GM19395 (cell line): ENCODE data around the gene SSR3.

Experiments used
- ATAC-seq: cut with Tn5 transposase; IDR thresholded peaks from one replicate; pipeline ENCODE4 v1.9.1; 2021; ENCODE audit warnings: mild to moderate bottlenecking, moderate library complexity; ENCODE audit not compliant: unreplicated experiment

SSR3 gene

GRCh38 chr3:156539802-156540201 lies 15.1 kb downstream of the SSR3 start:
- no peak for ATAC-seq

- no peak for ATAC-seq
Observed at GRCh38 chr3:156539051-156539450, 15.9 kb downstream of the SSR3 start.

GRCh38 chr3:156536524-156537316 lies 18.2 kb downstream of the SSR3 start:
- ATAC-seq, result no peak

GRCh38 chr3:156535798-156536197 lies 19.1 kb downstream of the SSR3 start:
- no peak for ATAC-seq

GRCh38 chr3:156535162-156535627 lies 19.7 kb downstream of the SSR3 start:
- no peak for ATAC-seq

- no peak for ATAC-seq
Observed at GRCh38 chr3:156533205-156533604, 21.7 kb downstream of the SSR3 start.

- no peak for ATAC-seq
Observed at GRCh38 chr3:156532730-156533129, 22.2 kb downstream of the SSR3 start.

- no peak for ATAC-seq
Observed at GRCh38 chr3:156530980-156531379, 23.9 kb downstream of the SSR3 start.

- no peak for ATAC-seq
Observed at GRCh38 chr3:156527060-156527459, 27.9 kb downstream of the SSR3 start.

GRCh38 chr3:156525808-156526207 lies 29.1 kb downstream of the SSR3 start:
- no peak for ATAC-seq

GRCh38 chr3:156522673-156523072 lies 32.2 kb downstream of the SSR3 start:
- ATAC-seq, result no peak

- ATAC-seq, result peak; percentile 82
Observed at GRCh38 chr3:156519758-156520162, 35.2 kb downstream of the SSR3 start.

- no peak for ATAC-seq
Observed at GRCh38 chr3:156518726-156519125, 36.2 kb downstream of the SSR3 start.

- no peak for ATAC-seq
Observed at GRCh38 chr3:156516961-156517360, 38.0 kb downstream of the SSR3 start.

GRCh38 chr3:156516284-156516683 lies 38.6 kb downstream of the SSR3 start:
- no peak for ATAC-seq

GRCh38 chr3:156513619-156514018 lies 41.3 kb downstream of the SSR3 start:
- ATAC-seq, result no peak

- no peak for ATAC-seq
Observed at GRCh38 chr3:156511987-156512677, 42.8 kb downstream of the SSR3 start.

- peak; percentile 87 for ATAC-seq
Observed at GRCh38 chr3:156509189-156510174, 45.4 kb downstream of the SSR3 start.

- no peak for ATAC-seq
Observed at GRCh38 chr3:156507285-156507684, 47.6 kb downstream of the SSR3 start.

- no peak for ATAC-seq
Observed at GRCh38 chr3:156498307-156498706, 56.6 kb downstream of the SSR3 start.

GRCh38 chr3:156497326-156497725 lies 57.6 kb downstream of the SSR3 start:
- no peak for ATAC-seq
